K562 (cell line): ENCODE results near the gene NAPEPLD. TPM values are rescaled to one million over a fixed set of nuclear protein-coding genes. Genes with fewer than 3 reads are reported as not detected.

Experiments
- GABPB1 ChIP-seq: sonication (generic); formaldehyde crosslinking; IDR thresholded peaks from 2 replicates; pipeline ENCODE4 v1.8.0; 2022; ENCODE audit warnings: mild to moderate bottlenecking, missing genetic modification reagents
- ID3 ChIP-seq, 2 experiments: fragments of 250-450 bp in 1 of 2; fragments of 450-650 bp in 1 of 2; sonication (Bioruptor Pico) in 1 of 2; IDR thresholded peaks; 2 replicates each; pipeline versions ENCODE4 v1.6.1 to v1.8.0; 2016 to 2021; ENCODE audit warnings: mild to moderate bottlenecking in 2 of 2, moderate library complexity in 2 of 2, missing compliant biosample characterization in 1 of 2, missing genetic modification characterization in 1 of 2
- JUN ChIP-seq, 2 experiments: sonication (generic) in 1 of 2; formaldehyde crosslinking in 1 of 2; IDR thresholded peaks; 2 replicates each; pipeline versions ENCODE4 v1.6.1 to v1.8.0; 2012 to 2022; ENCODE audit warnings: borderline replicate concordance in 2 of 2, mild to moderate bottlenecking in 2 of 2, improper control_type of control experiment in 1 of 2, low read depth in 1 of 2, low read length in 1 of 2, missing genetic modification reagents in 1 of 2
- LEF1 ChIP-seq: fragments of 450-650 bp; IDR thresholded peaks from 2 replicates; pipeline ENCODE4 v1.6.1; 2016; ENCODE audit warnings: mild to moderate bottlenecking
- MGA ChIP-seq: fragments of 450-650 bp; IDR thresholded peaks from 2 replicates; pipeline ENCODE4 v1.6.1; 2016; ENCODE audit warnings: mild to moderate bottlenecking, moderate library complexity
- NFRKB ChIP-seq: fragments of 450-650 bp; IDR thresholded peaks from 2 replicates; pipeline ENCODE4 v1.6.1; 2016; ENCODE audit warnings: low read depth
- PRPF4 ChIP-seq: fragments of 200-400 bp; formaldehyde crosslinking; IDR thresholded peaks from one replicate; pipeline ENCODE4 v1.6.1; 2017; ENCODE audit warnings: low read length, low read depth, mild to moderate bottlenecking; ENCODE audit not compliant: insufficient read depth, poor library complexity, severe bottlenecking
- RB1 ChIP-seq: fragments of 450-650 bp; IDR thresholded peaks from 2 replicates; pipeline ENCODE4 v1.6.1; 2017; ENCODE audit warnings: low read depth, mild to moderate bottlenecking
- SNIP1 ChIP-seq: fragments of 450-650 bp; IDR thresholded peaks from 2 replicates; pipeline ENCODE4 v1.7.1; 2017; ENCODE audit warnings: low read depth, mild to moderate bottlenecking
- TFAM ChIP-seq: fragments of 250-450 bp; sonication (Bioruptor Pico); conservative IDR thresholded peaks from 2 replicates; pipeline ENCODE4 v1.5.0; 2021; ENCODE audit warnings: mild to moderate bottlenecking, moderate library complexity
- TOE1 ChIP-seq, 2 experiments: fragments of 450-650 bp in 1 of 2; sonication (generic) in 1 of 2; formaldehyde crosslinking in 1 of 2; IDR thresholded peaks; 2 replicates each; pipeline versions ENCODE4 v1.7.1 to v1.8.0; 2016 to 2022; ENCODE audit warnings: borderline replicate concordance in 2 of 2, mild to moderate bottlenecking in 2 of 2, antibody characterized with exemption in 1 of 2, inconsistent platforms in 1 of 2, low read depth in 1 of 2, missing genetic modification reagents in 1 of 2, moderate library complexity in 1 of 2
- ZBTB9 ChIP-seq: fragments of 450-650 bp; formaldehyde crosslinking; IDR thresholded peaks from 2 replicates; pipeline ENCODE4 v1.4.0; 2020; ENCODE audit warnings: mild to moderate bottlenecking, moderate library complexity
- polyA plus RNA-seq, 8 experiments: library from polyadenylated mRNA; depleted of rRNA in 4 of 8; stranded (reverse) in 5 of 8; unstranded in 3 of 8; fragments of >200 nt; fragmentation: Nextera tagmentation in 2 of 8; fragmentation: Illumina TruSeq in 1 of 8; extraction: Ambion mirVana in 2 of 8; extraction: Trizol in 1 of 8; gene quantifications; 2 replicates each; pipeline versions ENCODE4 v1.2.1 to v1.2.3, GENCODE V29; 2011 to 2014; ENCODE audit warnings: inconsistent platforms in 1 of 8, missing spikeins in 1 of 8
- total RNA-seq, 7 experiments: library from RNA; depleted of rRNA in 6 of 7; stranded (reverse); fragments of >200 nt in 6 of 7; fragmentation: Illumina TruSeq in 2 of 7; extraction: Trizol in 2 of 7; gene quantifications; 2 replicates each; pipeline versions ENCODE4 v1.2.1 to v1.2.3, GENCODE V29; 2011 to 2021; ENCODE audit warnings: low replicate concordance in 1 of 7

NAPEPLD gene
- total and polyA plus RNA-seq, 9 of the 15 experiments (the other 6 are each of a cell fraction or from before 2014, with no cell fraction given): 3.2 to 11.0 (median 7.5) TPM

GRCh38 chr7:103119791-103120291 lies 29.1 kb downstream of the NAPEPLD start (continued):
- TF ChIP-seq ID3 (CRISPR knock-in tag; IDR thresholded peaks at IDR 0.05) (no peak), ID3 (tag; IDR thresholded peaks at IDR 0.05) (peak; percentile 94), GABPB1 (peak; percentile 57; the same call in 1 of the 2 replicates), ZBTB9 (CRISPR knock-in tag) (peak; percentile 40), LEF1 (peak; percentile 97), NFRKB (no peak), MGA (peak; percentile 94), RB1 (peak; percentile 71; the same call in 1 of the 2 replicates), TOE1 (IDR thresholded peaks at IDR 0.05; ENCODE audit: borderline replicate concordance) (peak; percentile 84), TOE1 (CRISPR knock-in tag; IDR thresholded peaks at IDR 0.05; ENCODE audit: borderline replicate concordance, low read depth) (peak; percentile 24; the same call in 1 of the 2 replicates), PRPF4 (no peak), SNIP1 (no peak), TFAM (CRISPR knock-in tag) (no peak), JUN (IDR thresholded peaks at IDR 0.05; ENCODE audit: borderline replicate concordance, low read depth, low read length) (peak; percentile 92), JUN (CRISPR knock-in tag; IDR thresholded peaks at IDR 0.05; ENCODE audit: borderline replicate concordance) (peak; percentile 85)
